GM19193 (cell line): ENCODE measurements around the gene DLG2.

ENCODE experiments used
- POLR2A ChIP-seq: IDR thresholded peaks from 4 replicates; pipeline ENCODE4 v1.6.1; 2011; ENCODE audit not compliant: insufficient read depth, insufficient read length; ENCODE audit errors: extremely low read depth

Gene DLG2

GRCh38 chr11:83957038-83957900, 1669.9 kb downstream of the DLG2 start:
- TF ChIP-seq POLR2A: no peak

DNA sequence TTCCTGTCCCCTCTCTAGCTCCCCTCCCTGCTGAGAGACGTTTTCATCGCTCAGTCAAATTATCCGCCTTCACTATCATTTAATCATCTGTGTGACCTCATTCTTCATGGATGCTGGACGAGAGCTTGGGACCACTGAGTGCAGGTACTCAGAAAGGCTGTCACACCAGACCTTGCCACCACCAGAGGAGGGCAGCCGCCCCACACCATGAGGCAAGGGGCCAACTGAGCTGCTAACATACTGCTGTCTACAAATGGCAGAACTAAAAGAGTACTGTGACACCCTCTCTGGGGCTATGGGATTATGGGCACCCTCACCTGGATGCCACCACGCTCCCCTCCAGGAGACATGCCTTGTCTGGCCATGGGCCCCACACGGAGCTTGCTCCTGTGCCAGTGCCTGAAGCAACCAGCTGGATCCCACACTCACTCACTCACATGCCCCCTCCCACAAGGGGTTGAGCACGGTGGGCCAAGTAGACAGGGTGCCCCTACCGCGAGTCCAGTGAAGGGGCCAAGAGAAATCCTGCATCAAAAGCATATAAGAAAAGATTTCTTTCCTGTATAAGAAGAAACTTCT, 1670.9 kb downstream of the DLG2 start:
- TF ChIP-seq POLR2A: no peak

GRCh38 chr11:83954780-83955179, 1672.4 kb downstream of the DLG2 start:
- no peak for TF ChIP-seq POLR2A

- no peak for TF ChIP-seq POLR2A
Measured at GRCh38 chr11:83951521-83951920, 1675.6 kb downstream of the DLG2 start.

DNA sequence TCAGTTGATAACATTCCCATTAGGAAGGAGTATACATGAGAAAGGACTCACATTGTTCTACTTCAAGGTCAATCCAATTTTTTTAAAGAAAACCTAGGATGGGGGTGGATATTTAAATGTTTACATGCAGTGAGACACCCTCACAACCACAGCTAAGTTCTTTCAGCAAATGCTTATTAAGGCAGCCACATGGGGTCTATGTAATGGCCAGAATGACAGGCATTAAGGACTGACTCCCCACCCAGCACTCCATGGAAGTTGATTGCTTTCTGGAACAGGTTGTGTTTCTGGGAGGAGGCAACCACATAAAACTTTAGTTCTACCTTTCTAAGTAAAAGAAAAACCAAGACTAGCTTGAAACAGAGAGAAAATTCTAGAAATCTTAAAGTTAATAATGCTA, 1678.9 kb downstream of the DLG2 start:
- TF ChIP-seq POLR2A: no peak

DNA sequence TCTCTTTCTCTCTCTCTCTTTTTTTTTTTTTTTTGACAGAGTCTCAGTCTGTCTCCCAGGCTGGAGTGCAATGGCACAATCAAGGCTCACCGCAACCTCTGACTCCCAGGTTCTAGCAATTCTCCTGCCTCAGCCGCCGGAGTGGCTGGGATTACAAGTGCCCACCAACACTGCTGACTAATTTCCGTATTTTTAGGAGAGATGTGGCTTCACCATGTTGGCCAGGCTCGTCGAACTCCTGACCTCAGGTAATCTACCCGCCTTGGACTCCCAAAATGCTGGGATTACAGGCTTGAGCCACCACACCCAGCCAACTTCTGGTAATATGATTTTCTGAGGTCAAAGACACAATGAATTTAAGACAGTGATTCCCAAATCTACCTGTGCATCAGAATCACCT, 1681.2 kb downstream of the DLG2 start:
- no peak for TF ChIP-seq POLR2A

- TF ChIP-seq POLR2A: no peak
Measured at GRCh38 chr11:83941050-83941449, 1686.1 kb downstream of the DLG2 start.

GRCh38 chr11:83938148-83938547, 1689.0 kb downstream of the DLG2 start:
- TF ChIP-seq POLR2A: no peak

GRCh38 chr11:83933008-83933407, 1694.1 kb downstream of the DLG2 start:
- no peak for TF ChIP-seq POLR2A

GRCh38 chr11:83927422-83927821, 1699.7 kb downstream of the DLG2 start:
- TF ChIP-seq POLR2A: no peak

GRCh38 chr11:83924795-83925542, 1702.2 kb downstream of the DLG2 start:
- no peak for TF ChIP-seq POLR2A

DNA sequence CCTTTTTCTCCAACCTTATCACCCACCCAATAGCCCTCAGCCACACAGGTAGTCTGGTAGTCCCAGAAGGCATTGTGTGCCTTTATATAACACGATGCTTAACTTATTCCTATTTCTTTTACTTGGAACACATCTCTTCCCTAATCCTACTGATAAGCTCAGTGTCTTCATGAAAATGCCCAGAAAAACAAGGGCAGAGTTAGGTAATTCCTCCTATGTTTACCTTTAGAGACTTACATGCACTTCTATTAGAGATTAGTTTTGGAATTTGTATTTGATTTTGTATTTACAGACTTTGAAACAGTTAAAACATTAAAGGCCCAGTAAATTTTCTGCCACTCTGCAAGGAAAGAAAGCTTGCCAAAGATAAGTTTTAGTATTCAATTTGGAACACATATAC, 1703.2 kb downstream of the DLG2 start:
- no peak for TF ChIP-seq POLR2A

DNA sequence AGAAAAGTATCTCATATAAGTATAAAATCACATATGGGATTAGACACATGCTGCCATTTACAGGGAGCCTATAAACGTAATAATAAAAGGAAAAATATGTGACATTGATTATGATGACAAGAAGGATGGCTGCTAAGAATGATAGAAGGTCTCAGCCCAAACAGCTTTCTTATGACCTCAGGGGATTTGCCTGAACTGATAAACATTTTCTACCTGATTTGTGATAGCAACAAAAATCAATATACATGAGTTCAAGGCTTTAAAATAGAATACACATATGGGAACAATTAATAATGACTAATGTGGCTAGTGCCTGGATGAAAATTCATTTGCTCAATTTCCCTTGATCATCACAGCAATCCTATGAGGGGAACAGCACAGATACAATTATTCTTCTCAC, 1704.2 kb downstream of the DLG2 start:
- TF ChIP-seq POLR2A: no peak

- TF ChIP-seq POLR2A: no peak
Measured at GRCh38 chr11:83922318-83922717, 1704.8 kb downstream of the DLG2 start.

DNA sequence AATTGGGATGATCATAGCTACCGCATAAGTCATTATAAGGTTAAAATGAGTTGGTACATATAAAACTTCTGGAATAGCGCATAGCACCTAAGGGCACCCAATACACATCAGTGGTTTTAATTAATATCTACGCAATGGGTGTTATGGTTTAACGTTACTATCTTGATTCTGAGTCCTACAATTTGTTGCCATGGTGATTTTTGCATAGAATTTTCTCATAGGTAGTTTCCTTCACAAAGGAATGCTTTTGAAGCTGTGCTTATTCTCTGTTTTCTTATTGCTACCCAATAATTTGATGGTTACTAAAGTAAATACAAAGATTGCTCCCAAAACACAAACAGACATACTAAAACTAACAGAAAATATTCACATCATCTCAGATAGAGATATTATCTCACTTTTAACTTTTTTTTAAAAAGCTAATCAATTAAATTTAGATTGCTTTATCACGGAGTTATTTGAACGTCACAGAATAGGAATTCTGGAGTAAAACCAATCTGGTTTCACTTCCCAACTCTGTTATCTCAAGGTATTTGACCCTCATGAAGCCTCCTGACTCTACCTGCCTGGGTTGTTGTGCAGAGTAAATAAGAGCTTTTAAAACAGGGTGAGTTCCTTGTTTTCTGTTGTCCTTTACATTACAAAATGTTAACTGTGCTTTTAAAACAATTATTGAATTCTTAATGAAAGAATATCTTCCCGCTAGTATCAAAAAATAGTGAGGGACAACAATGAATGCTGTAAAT, 1705.5 kb downstream of the DLG2 start:
- TF ChIP-seq POLR2A: no peak
